H9 (cell line): Measurements from ENCODE around the gene ZNF253. TPM values are rescaled to one million over a fixed set of nuclear protein-coding genes. Genes with fewer than 3 reads are reported as not detected.
A peak's percentile ranks its signal among the peaks of the same experiment; 100 is the strongest.

ENCODE experiments used
- DNase-seq: peaks from one replicate; pipeline ENCODE4 v3.0.0-alpha.2; 2017
- H2AFZ ChIP-seq: one replicate; pipeline ENCODE4 v1.6.1; 2013; ENCODE audit warnings: mild to moderate bottlenecking, low read length, control low read depth, moderate library complexity
- H2AK5ac ChIP-seq: 2 replicates; pipeline ENCODE4 v1.6.1; 2013; ENCODE audit warnings: low read length, control low read depth, mixed read lengths; ENCODE audit not compliant: insufficient read length
- H2BK120ac ChIP-seq: one replicate; pipeline ENCODE4 v1.6.1; 2013; ENCODE audit warnings: low read depth, mild to moderate bottlenecking, low read length, control low read depth, inconsistent platforms; ENCODE audit not compliant: poor library complexity, severe bottlenecking
- H2BK12ac ChIP-seq: 2 replicates; pipeline ENCODE4 v1.6.1; 2013; ENCODE audit warnings: low read length, control low read depth, mixed read lengths, low read depth; ENCODE audit not compliant: insufficient read length
- H2BK15ac ChIP-seq: 2 replicates; pipeline ENCODE4 v1.6.1; 2013; ENCODE audit warnings: low read depth, low read length, control low read depth
- H2BK20ac ChIP-seq: one replicate; pipeline ENCODE4 v1.6.1; 2013; ENCODE audit warnings: low read depth, mild to moderate bottlenecking, low read length, control low read depth, inconsistent platforms; ENCODE audit not compliant: poor library complexity, severe bottlenecking
- H2BK5ac ChIP-seq: 2 replicates; pipeline ENCODE4 v1.6.1; 2013; ENCODE audit warnings: low read length, control low read depth, mixed read lengths; ENCODE audit not compliant: insufficient read length
- H3K14ac ChIP-seq: 2 replicates; pipeline ENCODE4 v1.6.1; 2013; ENCODE audit warnings: low read length, control low read depth; ENCODE audit not compliant: insufficient read depth
- H3K18ac ChIP-seq: 2 replicates; pipeline ENCODE4 v1.6.1; 2013; ENCODE audit warnings: low read depth, mild to moderate bottlenecking, mixed read lengths, low read length, control low read depth; ENCODE audit not compliant: insufficient read length
- H3K23ac ChIP-seq: 2 replicates; pipeline ENCODE4 v1.6.1; 2013; ENCODE audit warnings: low read length, control low read depth, mixed read lengths, low read depth; ENCODE audit not compliant: insufficient read length
- H3K23me2 ChIP-seq: 2 replicates; pipeline ENCODE4 v1.6.1; 2013; ENCODE audit warnings: low read depth, mild to moderate bottlenecking, mixed read lengths, low read length, control low read depth; ENCODE audit not compliant: insufficient read length, poor library complexity, severe bottlenecking
- H3K27ac ChIP-seq: 2 replicates; pipeline ENCODE4 v1.5.1; 2013; ENCODE audit warnings: low read length, control low read depth, mixed read lengths, low read depth; ENCODE audit not compliant: insufficient read length
- H3K27me3 ChIP-seq: 2 replicates; pipeline ENCODE4 v1.6.1; 2013; ENCODE audit warnings: low read length, control low read depth, inconsistent platforms; ENCODE audit not compliant: insufficient read depth
- H3K4ac ChIP-seq: 2 replicates; pipeline ENCODE4 v1.6.1; 2013; ENCODE audit warnings: low read depth, mild to moderate bottlenecking, control low read depth, inconsistent platforms, low read length, moderate library complexity
- H3K4me1 ChIP-seq: 2 replicates; pipeline ENCODE4 v1.6.1; 2013; ENCODE audit warnings: low read length, control low read depth, inconsistent platforms; ENCODE audit not compliant: insufficient read depth
- H3K4me2 ChIP-seq: 2 replicates; pipeline ENCODE4 v1.6.1; 2013; ENCODE audit warnings: low read length, control low read depth, mixed read lengths; ENCODE audit not compliant: insufficient read length, insufficient read depth
- H3K56ac ChIP-seq: 2 replicates; pipeline ENCODE4 v1.6.1; 2013; ENCODE audit warnings: low read depth, mild to moderate bottlenecking, mixed read lengths, low read length, control low read depth; ENCODE audit not compliant: insufficient read length
- H3K79me1 ChIP-seq: 2 replicates; pipeline ENCODE4 v1.6.1; 2013; ENCODE audit warnings: low read depth, mild to moderate bottlenecking, moderate library complexity, low read length, control low read depth, inconsistent platforms; ENCODE audit not compliant: insufficient read depth, poor library complexity, severe bottlenecking
- H3K79me2 ChIP-seq: 2 replicates; pipeline ENCODE4 v1.6.1; 2013; ENCODE audit warnings: low read length, control low read depth, inconsistent platforms; ENCODE audit not compliant: insufficient read depth
- H3K9ac ChIP-seq: 2 replicates; pipeline ENCODE4 v1.6.1; 2013; ENCODE audit warnings: low read length, control low read depth, mixed read lengths; ENCODE audit not compliant: insufficient read length; ENCODE audit errors: extremely low read depth
- H3K9me3 ChIP-seq: one replicate; pipeline ENCODE4 v1.6.1; 2013; ENCODE audit warnings: low read depth, low read length, inconsistent platforms; ENCODE audit not compliant: control insufficient read depth
- H3T11ph ChIP-seq: one replicate; pipeline ENCODE4 v1.6.1; 2013; ENCODE audit warnings: mild to moderate bottlenecking, low read length, control low read depth, inconsistent platforms
- H4K20me1 ChIP-seq: one replicate; pipeline ENCODE4 v1.6.1; 2013; ENCODE audit not compliant: control insufficient read depth, insufficient read length, insufficient read depth
- H4K5ac ChIP-seq: 2 replicates; pipeline ENCODE4 v1.6.1; 2013; ENCODE audit warnings: low read depth, mild to moderate bottlenecking, mixed read lengths, low read length, control low read depth; ENCODE audit not compliant: insufficient read length
- H4K8ac ChIP-seq: replicated peaks from 2 replicates; pipeline ENCODE4 v1.6.1; 2013; ENCODE audit warnings: low read length, control low read depth, mixed read lengths, low read depth; ENCODE audit not compliant: insufficient read length
- H4K91ac ChIP-seq: 2 replicates; pipeline ENCODE4 v1.6.1; 2013; ENCODE audit warnings: low read depth, mild to moderate bottlenecking, moderate library complexity, mixed read lengths, low read length, control low read depth; ENCODE audit not compliant: insufficient read length
- H3K27ac Mint-ChIP-seq, 3 experiments: 2 replicates in 2 of 3; 3 replicates in 1 of 3; pipeline ENCODE4 v1.8.0; 2020 to 2021; ENCODE audit warnings: mixed read lengths in 3 of 3, mild to moderate bottlenecking in 1 of 3, moderate library complexity in 1 of 3
- H3K27me3 Mint-ChIP-seq: 2 replicates; pipeline ENCODE4 v1.8.0; 2021; ENCODE audit warnings: low read depth, mild to moderate bottlenecking, moderate library complexity, mixed read lengths
- H3K36me3 Mint-ChIP-seq, 3 experiments: 2 replicates in 2 of 3; 3 replicates in 1 of 3; pipeline ENCODE4 v1.8.0; 2020 to 2021; ENCODE audit warnings: low read depth in 3 of 3, mixed read lengths in 3 of 3; ENCODE audit not compliant: insufficient read depth in 1 of 3
- H3K4me1 Mint-ChIP-seq, 2 experiments: 2 replicates each; pipeline ENCODE4 v1.8.0; 2020; ENCODE audit warnings: mixed read lengths in 2 of 2
- H3K4me3 Mint-ChIP-seq, 2 experiments: 2 replicates in 1 of 2; 3 replicates in 1 of 2; pipeline ENCODE4 v1.8.0; 2020 to 2021; ENCODE audit warnings: mild to moderate bottlenecking in 2 of 2, mixed read lengths in 2 of 2, moderate library complexity in 1 of 2
- H3K9me3 Mint-ChIP-seq, 2 experiments: 2 replicates in 1 of 2; 3 replicates in 1 of 2; pipeline ENCODE4 v1.8.0; 2020; ENCODE audit warnings: mild to moderate bottlenecking in 2 of 2, mixed read lengths in 2 of 2, moderate library complexity in 1 of 2
- WGBS: extraction: QIAGEN DNeasy Blood & Tissue Kit; methylation state at CpG from one replicate; pipeline ENCODE4 v1.1.7; 2013; ENCODE audit warnings: missing lambda C conversion rate, low lambda C conversion rate, mixed read lengths; ENCODE audit not compliant: insufficient read length; ENCODE audit errors: extremely low coverage; 5-methylcytosine and 5-hydroxymethylcytosine counted together
- total RNA-seq: library from RNA; stranded (reverse); gene quantifications from 2 replicates; pipeline ENCODE4 v1.2.1, GENCODE V29; 2021
- TF ChIP-seq, protein P1 (sequence below): fragments of 200-600 bp; sonication (generic); conservative IDR thresholded peaks from 3 replicates; pipeline ENCODE4 v1.8.0; 2021; ENCODE audit warnings: antibody characterized with exemption, mild to moderate bottlenecking

Gene ZNF253
- total RNA-seq, 1 experiment from 2014 or later, result 51.0 TPM

DNA sequence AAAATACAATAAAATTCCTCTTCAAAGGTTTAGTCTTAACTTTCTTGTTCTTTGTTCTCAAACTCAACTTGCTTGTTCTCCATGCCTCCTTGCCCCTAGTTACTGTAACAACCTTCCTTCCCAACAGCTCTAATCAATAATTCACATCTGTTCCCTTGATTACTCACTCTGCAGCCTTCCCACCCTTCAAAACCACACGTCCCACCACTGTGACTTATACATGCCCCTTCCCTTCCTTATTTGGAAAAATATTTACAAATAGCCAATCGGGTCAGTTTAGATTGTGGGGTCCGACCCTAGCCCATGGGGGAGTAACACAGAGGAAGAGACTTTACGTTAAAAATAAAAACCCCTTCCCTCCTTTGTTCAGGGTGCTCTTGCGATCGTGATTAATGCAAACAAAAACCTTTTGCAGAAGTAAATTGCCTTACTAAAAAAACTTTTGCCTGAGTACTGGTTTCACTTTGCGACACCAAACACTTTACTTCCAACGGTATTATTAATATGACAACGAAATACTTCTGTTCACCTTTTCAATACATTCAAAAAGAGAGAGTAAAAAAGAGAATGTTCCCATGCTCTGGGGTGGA, 34.6 kb downstream of the ZNF253 start:
- H3K18ac ChIP-seq, result peak overlapping the region; percentile 21
- DNase-seq, result no peak
- no peak overlapping the region for H3K14ac ChIP-seq
- no peak overlapping the region for H2BK12ac ChIP-seq
- H3K56ac ChIP-seq, result no peak overlapping the region
- peaks cover 33 to 48% (median 45%) of the 10 kb centered on the region in 3 experiments for H3K36me3 Mint-ChIP-seq
- H4K91ac ChIP-seq, result no peak overlapping the region
- H2BK120ac ChIP-seq, result peak overlapping the region; percentile 74
- H2AFZ ChIP-seq, result no peak overlapping the region
- H4K20me1 ChIP-seq, result peaks cover 3% of the 10 kb centered on the region
- WGBS, result no CpG with 5 or more reads among the region's 9 CpGs
- H3K27me3 ChIP-seq, result no peaks in the 10 kb centered on the region
- no peak overlapping the region for H2BK5ac ChIP-seq
- no peaks in the 10 kb centered on the region for H3K9me3 ChIP-seq
- H3K23me2 ChIP-seq, result peaks cover 4% of the 10 kb centered on the region
- H2AK5ac ChIP-seq, result no peak overlapping the region
- H3K4ac ChIP-seq, result no peak overlapping the region; the same call in 1 of the 2 replicates
- peaks cover 22 to 36% of the 10 kb centered on the region in 2 experiments for H3K4me1 Mint-ChIP-seq
- peaks cover 21 to 67% of the 10 kb centered on the region in 2 experiments for H3K9me3 Mint-ChIP-seq
- H2BK15ac ChIP-seq, result no peak overlapping the region
- no peaks in the 10 kb centered on the region; the same call in 1 of the 2 replicates for H3K4me1 ChIP-seq
- TF ChIP-seq, protein P1, sequence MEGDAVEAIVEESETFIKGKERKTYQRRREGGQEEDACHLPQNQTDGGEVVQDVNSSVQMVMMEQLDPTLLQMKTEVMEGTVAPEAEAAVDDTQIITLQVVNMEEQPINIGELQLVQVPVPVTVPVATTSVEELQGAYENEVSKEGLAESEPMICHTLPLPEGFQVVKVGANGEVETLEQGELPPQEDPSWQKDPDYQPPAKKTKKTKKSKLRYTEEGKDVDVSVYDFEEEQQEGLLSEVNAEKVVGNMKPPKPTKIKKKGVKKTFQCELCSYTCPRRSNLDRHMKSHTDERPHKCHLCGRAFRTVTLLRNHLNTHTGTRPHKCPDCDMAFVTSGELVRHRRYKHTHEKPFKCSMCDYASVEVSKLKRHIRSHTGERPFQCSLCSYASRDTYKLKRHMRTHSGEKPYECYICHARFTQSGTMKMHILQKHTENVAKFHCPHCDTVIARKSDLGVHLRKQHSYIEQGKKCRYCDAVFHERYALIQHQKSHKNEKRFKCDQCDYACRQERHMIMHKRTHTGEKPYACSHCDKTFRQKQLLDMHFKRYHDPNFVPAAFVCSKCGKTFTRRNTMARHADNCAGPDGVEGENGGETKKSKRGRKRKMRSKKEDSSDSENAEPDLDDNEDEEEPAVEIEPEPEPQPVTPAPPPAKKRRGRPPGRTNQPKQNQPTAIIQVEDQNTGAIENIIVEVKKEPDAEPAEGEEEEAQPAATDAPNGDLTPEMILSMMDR, result no peak
- H4K8ac ChIP-seq, result no peak overlapping the region
- peak overlapping the region; percentile 65 to 100 (median 96) for H3K27ac Mint-ChIP-seq
- peak overlapping the region; percentile 37 for H3K27ac ChIP-seq
- peak overlapping the region; percentile 65 for H3K4me2 ChIP-seq
- peaks cover 3% of the 10 kb centered on the region for H3K79me1 ChIP-seq
- peaks cover 33% of the 10 kb centered on the region for H3K79me2 ChIP-seq
- no peak overlapping the region for H2BK20ac ChIP-seq
- H3K4me3 Mint-ChIP-seq, result peak overlapping the region; percentile 97 to 98
- peak overlapping the region; percentile 88 for H3T11ph ChIP-seq
- no peak overlapping the region for H3K23ac ChIP-seq
- H4K5ac ChIP-seq, result no peak overlapping the region
- H3K27me3 Mint-ChIP-seq, result peaks cover 2% of the 10 kb centered on the region; the same call in 1 of the 2 replicates
- peak overlapping the region; percentile 70 for H3K9ac ChIP-seq
